ENCODE data around the gene ARMCX4. TPM values are rescaled to one million over a fixed set of nuclear protein-coding genes. Genes with fewer than 3 reads are reported as not detected.

ARMCX4 gene
- 16.8 and 17.5 TPM in 2 replicates for total RNA-seq
- long read RNA-seq, partial matches to known transcripts = 3 of 20 reads
- long read RNA-seq, other reads (novel, unspliced or antisense) = 16 of 20 reads

- H3K9me3 Mint-ChIP-seq (ENCODE audit: unreplicated experiment) = no peaks in the 10 kb centered on the region
- peaks cover 8% of the 10 kb centered on the region for H3K36me3 Mint-ChIP-seq (ENCODE audit: unreplicated experiment)
- TF ChIP-seq CTCF (IDR thresholded peaks at IDR 0.05) = no peak
- DNase-seq (ENCODE audit: extremely low spot score, unreplicated experiment) = peak; percentile 89
- no peaks in the 10 kb centered on the region for H3K27me3 Mint-ChIP-seq (ENCODE audit: unreplicated experiment)
- H3K27ac Mint-ChIP-seq (ENCODE audit: unreplicated experiment) = peak within 1 kb of the TSS; percentile 86
- peaks cover 21% of the 10 kb centered on the region for H3K4me1 Mint-ChIP-seq (ENCODE audit: unreplicated experiment)
- H3K4me3 Mint-ChIP-seq (ENCODE audit: unreplicated experiment) = peak within 1 kb of the TSS; percentile 83
Observed at GRCh38 chrX:101485212-101485949, at the start of gene ARMCX4. ARMCX4 (plus strand) TSS chrX:101485456; CDS start chrX:101488590, 3,134 bp downstream.

GRCh38 chrX:101442085-101442484 is 43.2 kb upstream of the ARMCX4 start:
- Mint-ChIP-seq H3K4me3 (ENCODE audit: unreplicated experiment) (no peak overlapping the region), H3K4me1 (ENCODE audit: unreplicated experiment) (no peaks in the 10 kb centered on the region), H3K9me3 (ENCODE audit: unreplicated experiment) (peaks cover 13% of the 10 kb centered on the region), H3K27me3 (ENCODE audit: unreplicated experiment) (no peaks in the 10 kb centered on the region), H3K27ac (ENCODE audit: unreplicated experiment) (no peak overlapping the region), H3K36me3 (ENCODE audit: unreplicated experiment) (peaks cover 44% of the 10 kb centered on the region)
- TF ChIP-seq CTCF (IDR thresholded peaks at IDR 0.05) = no peak
- DNase-seq (ENCODE audit: extremely low spot score, unreplicated experiment) = no peak

DNA sequence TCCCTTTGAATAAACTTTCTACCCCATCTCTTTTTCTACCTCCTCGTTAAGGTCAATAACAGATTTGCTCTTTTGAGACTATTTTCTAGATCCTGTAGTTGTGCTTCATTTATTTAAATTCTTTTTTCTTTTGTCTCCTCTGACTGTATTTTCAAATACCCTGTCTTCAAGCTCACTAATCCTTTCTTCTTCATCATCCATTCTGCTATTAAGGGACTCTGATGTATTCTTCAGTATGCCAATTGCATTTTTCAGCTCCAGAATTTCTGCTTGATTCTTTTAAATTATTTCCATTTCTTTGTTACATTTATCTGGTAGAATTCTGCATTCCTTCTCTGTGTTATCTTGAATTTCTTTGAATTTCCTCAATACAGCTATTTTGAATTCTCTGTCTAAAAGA is 36.0 kb upstream of the ARMCX4 start:
- no peaks in the 10 kb centered on the region for H3K27me3 Mint-ChIP-seq (ENCODE audit: unreplicated experiment)
- no peak overlapping the region for H3K27ac Mint-ChIP-seq (ENCODE audit: unreplicated experiment)

GRCh38 chrX:101450085-101450484 is 35.2 kb upstream of the ARMCX4 start:
- Mint-ChIP-seq H3K9me3 (ENCODE audit: unreplicated experiment) (peaks cover 21% of the 10 kb centered on the region), H3K4me1 (ENCODE audit: unreplicated experiment) (no peaks in the 10 kb centered on the region), H3K36me3 (ENCODE audit: unreplicated experiment) (peaks cover 24% of the 10 kb centered on the region), H3K4me3 (ENCODE audit: unreplicated experiment) (no peak overlapping the region), H3K27ac (ENCODE audit: unreplicated experiment) (no peak overlapping the region), H3K27me3 (ENCODE audit: unreplicated experiment) (no peaks in the 10 kb centered on the region)
- no peak for TF ChIP-seq CTCF (IDR thresholded peaks at IDR 0.05)
- DNase-seq (ENCODE audit: extremely low spot score, unreplicated experiment) = no peak

More for the DNA sequence above, 36.0 kb upstream of the ARMCX4 start:
- Mint-ChIP-seq H3K4me1 (ENCODE audit: unreplicated experiment) (no peaks in the 10 kb centered on the region), H3K36me3 (ENCODE audit: unreplicated experiment) (peaks cover 24% of the 10 kb centered on the region), H3K9me3 (ENCODE audit: unreplicated experiment) (peaks cover 21% of the 10 kb centered on the region), H3K4me3 (ENCODE audit: unreplicated experiment) (no peak overlapping the region)
- DNase-seq (ENCODE audit: extremely low spot score, unreplicated experiment) = no peak
- no peak for TF ChIP-seq CTCF (IDR thresholded peaks at IDR 0.05)

GRCh38 chrX:101450961-101451360 is 34.3 kb upstream of the ARMCX4 start:
- Mint-ChIP-seq H3K36me3 (ENCODE audit: unreplicated experiment) (peaks cover 32% of the 10 kb centered on the region), H3K27me3 (ENCODE audit: unreplicated experiment) (no peaks in the 10 kb centered on the region), H3K27ac (ENCODE audit: unreplicated experiment) (no peak overlapping the region), H3K4me1 (ENCODE audit: unreplicated experiment) (no peaks in the 10 kb centered on the region), H3K9me3 (ENCODE audit: unreplicated experiment) (peaks cover 25% of the 10 kb centered on the region), H3K4me3 (ENCODE audit: unreplicated experiment) (no peak overlapping the region)
- DNase-seq (ENCODE audit: extremely low spot score, unreplicated experiment) = no peak
- no peak for TF ChIP-seq CTCF (IDR thresholded peaks at IDR 0.05)
